ENCODE results near the gene PRSS58. TPM values are rescaled to one million over a fixed set of nuclear protein-coding genes. Genes with fewer than 3 reads are reported as not detected.
A peak's percentile ranks its signal among the peaks of the same experiment; 100 is the strongest.

PRSS58 gene
- total RNA-seq (2014; rRNA removed; shearing (Covaris generic)), result not detected in 2 replicates

GRCh38 chr7:142257958-142258357, at the start of gene PRSS58:
PRSS58 (minus strand) TSS chr7:142258058; CDS start chr7:142257707, 351 bp downstream.
- DNase-seq (ENCODE audit: low spot score), result no peak

- DNase-seq (ENCODE audit: low spot score), result no peak
Observed at GRCh38 chr7:142307246-142307900, 49.5 kb upstream of the PRSS58 start.

GRCh38 chr7:142303650-142304049, 45.8 kb upstream of the PRSS58 start:
- no peak for DNase-seq (ENCODE audit: low spot score)

GRCh38 chr7:142301923-142302550, 44.2 kb upstream of the PRSS58 start:
- DNase-seq (ENCODE audit: low spot score), result no peak

GRCh38 chr7:142301299-142301698, 43.4 kb upstream of the PRSS58 start:
- DNase-seq (ENCODE audit: low spot score), result no peak

GRCh38 chr7:142300689-142301088, 42.8 kb upstream of the PRSS58 start:
- peak; percentile 29 for DNase-seq (ENCODE audit: low spot score)

GRCh38 chr7:142299237-142299781, 41.5 kb upstream of the PRSS58 start:
- no peak for DNase-seq (ENCODE audit: low spot score)

GRCh38 chr7:142298627-142299026, 40.8 kb upstream of the PRSS58 start:
- no peak for DNase-seq (ENCODE audit: low spot score)

- DNase-seq (ENCODE audit: low spot score), result peak; percentile 68
Observed at GRCh38 chr7:142298009-142298408, 40.2 kb upstream of the PRSS58 start.

GRCh38 chr7:142280263-142280662, 22.4 kb upstream of the PRSS58 start:
- no peak for DNase-seq (ENCODE audit: low spot score)

GRCh38 chr7:142279601-142280000, 21.7 kb upstream of the PRSS58 start:
- no peak for DNase-seq (ENCODE audit: low spot score)

- no peak for DNase-seq (ENCODE audit: low spot score)
Observed at GRCh38 chr7:142275028-142275427, 17.2 kb upstream of the PRSS58 start.

GRCh38 chr7:142272841-142273240, 15.0 kb upstream of the PRSS58 start:
- no peak for DNase-seq (ENCODE audit: low spot score)

GRCh38 chr7:142263598-142264380, 5.9 kb upstream of the PRSS58 start:
- no peak for DNase-seq (ENCODE audit: low spot score)

GRCh38 chr7:142250705-142251104, 7.2 kb downstream of the PRSS58 start:
- DNase-seq (ENCODE audit: low spot score), result no peak

- no peak for DNase-seq (ENCODE audit: low spot score)
Observed at GRCh38 chr7:142249918-142250317, 7.9 kb downstream of the PRSS58 start.

GRCh38 chr7:142248166-142249160, 9.4 kb downstream of the PRSS58 start:
- no peak for DNase-seq (ENCODE audit: low spot score)

GRCh38 chr7:142243823-142244222, 14.0 kb downstream of the PRSS58 start:
- no peak for DNase-seq (ENCODE audit: low spot score)

- DNase-seq (ENCODE audit: low spot score), result no peak
Observed at GRCh38 chr7:142240546-142240945, 17.3 kb downstream of the PRSS58 start.

GRCh38 chr7:142231716-142232115, 26.1 kb downstream of the PRSS58 start:
- peak; percentile 61 for DNase-seq (ENCODE audit: low spot score)

- no peak for DNase-seq (ENCODE audit: low spot score)
Observed at GRCh38 chr7:142228537-142229104, 29.2 kb downstream of the PRSS58 start.

All from H4 (cell line).